ENCODE data around the gene TBC1D3.
"Not testable (repeated sequence)": the region's sequence is repeated elsewhere in the genome, so short reads cannot be mapped to it uniquely, and the experiment has no call there.

Gene TBC1D3

GRCh38 chr17:38192455-38192854 is at the start of gene TBC1D3:
TSS of gene TBC1D3 (minus strand) at chr17:38192555. CDS start at chr17:38191029, 1,526 bp downstream.
- DNase-seq = not testable (repeated sequence)

GRCh38 chr17:38232790-38233189 is 40.4 kb upstream of the TBC1D3 start:
- not testable (repeated sequence) for DNase-seq

GRCh38 chr17:38225844-38226495 is 33.6 kb upstream of the TBC1D3 start:
- not testable (repeated sequence) for DNase-seq

- not testable (repeated sequence) for DNase-seq
These were observed 28.5 kb upstream of the TBC1D3 start for GRCh38 chr17:38220867-38221266.

GRCh38 chr17:38200271-38200670 is 7.9 kb upstream of the TBC1D3 start:
- not testable (repeated sequence) for DNase-seq

GRCh38 chr17:38134860-38135259 is 57.5 kb downstream of the TBC1D3 start:
- DNase-seq = peak in 1 of 2 experiments; percentile 0
